HG02678 (cell line): ENCODE measurements around the gene ZNF214.
"Not testable (repeated sequence)": the region's sequence is repeated elsewhere in the genome, so short reads cannot be mapped to it uniquely, and the experiment has no call there.

Experiments
- ATAC-seq: cut with Tn5 transposase; IDR thresholded peaks from one replicate; pipeline ENCODE4 v1.9.1; 2021; ENCODE audit warnings: mild to moderate bottlenecking, moderate library complexity; ENCODE audit not compliant: unreplicated experiment

ZNF214 gene

GRCh38 chr11:6991227-6991626, 28.9 kb downstream of the ZNF214 start:
- ATAC-seq = no peak

DNA sequence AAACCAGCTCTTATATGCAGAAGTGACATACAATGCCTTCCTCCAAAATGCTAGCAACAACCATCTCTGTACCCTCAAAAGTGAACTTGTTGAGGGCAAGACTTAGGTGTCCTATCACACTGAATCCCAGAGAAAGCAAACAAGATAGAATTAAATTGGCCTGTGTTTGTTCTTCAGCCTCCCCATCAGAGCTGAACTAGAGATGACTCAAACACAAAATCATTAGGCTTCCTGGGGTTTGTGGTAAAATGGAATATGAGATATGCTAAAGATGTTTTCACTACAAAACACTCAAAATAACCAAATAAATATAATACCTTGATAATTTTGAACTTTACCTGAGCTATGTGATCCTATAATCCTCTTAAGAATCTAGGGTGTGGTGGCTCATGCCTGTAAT, 31.6 kb downstream of the ZNF214 start:
- ATAC-seq = no peak

GRCh38 chr11:6986487-6986886, 33.7 kb downstream of the ZNF214 start:
- ATAC-seq = no peak

GRCh38 chr11:6979365-6979764, 40.8 kb downstream of the ZNF214 start:
- no peak for ATAC-seq

DNA sequence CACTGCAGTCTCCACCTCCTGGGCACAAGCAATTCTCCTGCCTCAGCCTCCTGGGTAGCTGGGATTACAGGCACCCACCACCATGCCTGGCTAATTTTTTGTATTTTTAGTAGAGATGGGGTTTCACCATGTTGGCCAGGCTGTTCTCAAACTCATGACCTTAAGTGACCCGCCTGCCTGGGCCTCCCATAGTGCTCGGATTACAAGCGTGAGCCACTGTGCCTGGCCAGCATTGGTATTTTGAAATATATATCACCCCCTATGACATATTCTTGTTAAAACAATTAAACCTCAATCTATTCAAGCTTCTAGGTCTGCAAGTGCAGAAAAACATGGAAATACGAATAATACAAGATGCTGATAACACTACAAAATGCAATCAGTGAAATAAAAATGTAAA, 50.3 kb downstream of the ZNF214 start:
- not testable (repeated sequence) for ATAC-seq

- no peak for ATAC-seq
Measured at GRCh38 chr11:6968816-6969215, 51.3 kb downstream of the ZNF214 start.

- peak; percentile 78 for ATAC-seq
Measured at GRCh38 chr11:6962673-6963072, 57.5 kb downstream of the ZNF214 start.

- no peak for ATAC-seq
Measured at GRCh38 chr11:6962141-6962540, 58.0 kb downstream of the ZNF214 start.

DNA sequence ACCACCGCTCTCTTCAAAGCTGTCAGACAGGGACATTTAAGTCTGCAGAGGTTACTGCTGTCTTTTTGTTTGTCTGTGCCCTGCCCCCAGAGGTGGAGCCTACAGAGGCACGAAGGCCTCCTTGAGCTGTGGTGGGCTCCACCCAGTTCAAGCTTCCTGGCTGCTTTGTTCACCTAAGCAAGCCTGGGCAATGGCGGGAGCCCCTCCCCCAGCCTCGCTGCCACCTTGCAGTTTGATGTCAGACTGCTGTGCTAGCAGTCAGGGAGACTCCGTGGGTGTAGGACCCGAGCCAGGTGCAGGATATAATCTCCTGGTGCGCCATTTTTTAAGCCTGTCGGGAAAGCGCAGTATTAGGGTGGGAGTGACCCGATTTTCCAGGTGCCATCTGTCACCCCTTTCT, 65.9 kb downstream of the ZNF214 start:
- ATAC-seq = not testable (repeated sequence)
